Immature natural killer cell (primary cell): ENCODE results near the gene CFAP58. TPM values are rescaled to one million over a fixed set of nuclear protein-coding genes. Genes with fewer than 3 reads are reported as not detected.

ENCODE experiments used
- DNase-seq, 3 donors: peaks; one replicate each; pipeline ENCODE4 v3.0.0; 2022; ENCODE audit warnings: mixed read lengths in 1 of 3
- H3K27ac Mint-ChIP-seq, 6 donors: one replicate each; pipeline ENCODE4 v1.8.0; 2020; ENCODE audit warnings: mixed read lengths in 6 of 6, mild to moderate bottlenecking in 5 of 6, inconsistent platforms in 4 of 6, moderate library complexity in 3 of 6
- H3K27me3 Mint-ChIP-seq, 3 donors: one replicate each; pipeline ENCODE4 v1.8.0; 2020 to 2021; ENCODE audit warnings: low read depth in 3 of 3, mild to moderate bottlenecking in 3 of 3, mixed read lengths in 3 of 3, moderate library complexity in 3 of 3, inconsistent platforms in 1 of 3
- H3K36me3 Mint-ChIP-seq, 3 donors: one replicate each; pipeline ENCODE4 v1.8.0; 2020; ENCODE audit warnings: mixed read lengths in 3 of 3, inconsistent platforms in 2 of 3, mild to moderate bottlenecking in 2 of 3
- H3K4me1 Mint-ChIP-seq, 2 donors: one replicate each; pipeline ENCODE4 v1.8.0; 2020; ENCODE audit warnings: inconsistent platforms in 2 of 2, mild to moderate bottlenecking in 2 of 2, mixed read lengths in 2 of 2, moderate library complexity in 1 of 2
- H3K4me3 Mint-ChIP-seq, 5 donors: one replicate each; pipeline ENCODE4 v1.8.0; 2020; ENCODE audit warnings: mild to moderate bottlenecking in 5 of 5, mixed read lengths in 5 of 5, inconsistent platforms in 3 of 5, moderate library complexity in 3 of 5
- H3K9me3 Mint-ChIP-seq, 6 donors: one replicate each; pipeline ENCODE4 v1.8.0; 2020; ENCODE audit warnings: mild to moderate bottlenecking in 6 of 6, mixed read lengths in 6 of 6, inconsistent platforms in 4 of 6, moderate library complexity in 3 of 6
- polyA plus RNA-seq, 3 donors: library from polyadenylated mRNA; unstranded; fragments of 300-500 nt; fragmentation: Illumina TruSeq; gene quantifications; one replicate each; pipeline ENCODE4 v1.2.3, GENCODE V29; 2021

CFAP58 gene
- polyA plus RNA-seq, 3 donors from 2014 or later: not detected

- H3K9me3 Mint-ChIP-seq: no peaks in the 10 kb centered on the region
Measured at GRCh38 chr10:104380336-104380735, 26.7 kb downstream of the CFAP58 start.

GRCh38 chr10:104387130-104387888 is 33.7 kb downstream of the CFAP58 start:
- H3K4me1 Mint-ChIP-seq: peaks cover 25 to 68% of the 10 kb centered on the region in 2 donors
- H3K27ac Mint-ChIP-seq: peak overlapping the region in 5 of 6 donors; percentile 12 to 60 (median 21)
- H3K27me3 Mint-ChIP-seq: peaks cover 0 to 2% (median 0%) of the 10 kb centered on the region in 3 donors
- no peaks in the 10 kb centered on the region for H3K9me3 Mint-ChIP-seq
- H3K36me3 Mint-ChIP-seq: no peaks in the 10 kb centered on the region
- no peak for DNase-seq
- H3K4me3 Mint-ChIP-seq: peak overlapping the region; percentile 47 to 77 (median 56)

More at GRCh38 chr10:104380336-104380735, 26.7 kb downstream of the CFAP58 start:
- Mint-ChIP-seq H3K27ac (no peak overlapping the region), H3K4me1 (peaks cover 0 to 11% of the 10 kb centered on the region in 2 donors), H3K36me3 (no peaks in the 10 kb centered on the region), H3K27me3 (peaks cover 0 to 11% (median 6%) of the 10 kb centered on the region in 3 donors), H3K4me3 (no peak overlapping the region)
- no peak for DNase-seq

- DNase-seq: no peak
- H3K9me3 Mint-ChIP-seq: no peaks in the 10 kb centered on the region
- peaks cover 35 to 78% of the 10 kb centered on the region in 2 donors for H3K4me1 Mint-ChIP-seq
- H3K27ac Mint-ChIP-seq: peak overlapping the region in 2 of 6 donors; percentile 12 to 22
- peak overlapping the region in 3 of 5 donors; percentile 10 to 22 (median 12) for H3K4me3 Mint-ChIP-seq
- H3K27me3 Mint-ChIP-seq: peaks cover 2 to 4% (median 2%) of the 10 kb centered on the region in 3 donors
- H3K36me3 Mint-ChIP-seq: no peaks in the 10 kb centered on the region
Measured at GRCh38 chr10:104388830-104389229, 35.2 kb downstream of the CFAP58 start.

GRCh38 chr10:104391150-104391968 is 37.7 kb downstream of the CFAP58 start:
- Mint-ChIP-seq H3K4me3 (peak overlapping the region in 2 of 5 donors; percentile 8 to 40), H3K4me1 (peaks cover 42 to 88% of the 10 kb centered on the region in 2 donors), H3K9me3 (peaks cover 0 to 1% (median 0%) of the 10 kb centered on the region in 6 donors), H3K27ac (peak overlapping the region in 3 of 6 donors; percentile 1 to 47 (median 40)), H3K36me3 (no peaks in the 10 kb centered on the region), H3K27me3 (peaks cover 2 to 4% (median 4%) of the 10 kb centered on the region in 3 donors)
- no peak for DNase-seq

- H3K27ac Mint-ChIP-seq: peak overlapping the region in 2 of 6 donors; percentile 1 to 47
- peaks cover 0 to 1% (median 0%) of the 10 kb centered on the region in 6 donors for H3K9me3 Mint-ChIP-seq
- H3K4me3 Mint-ChIP-seq: peak overlapping the region in 2 of 5 donors; percentile 8 to 40
- H3K36me3 Mint-ChIP-seq: no peaks in the 10 kb centered on the region
- no peak for DNase-seq
- H3K27me3 Mint-ChIP-seq: peaks cover 2 to 4% (median 4%) of the 10 kb centered on the region in 3 donors
- H3K4me1 Mint-ChIP-seq: peaks cover 48 to 88% of the 10 kb centered on the region in 2 donors
Measured at GRCh38 chr10:104391969-104392296, 38.3 kb downstream of the CFAP58 start.

- Mint-ChIP-seq H3K27ac (peak overlapping the region in 2 of 6 donors; percentile 7 to 20), H3K9me3 (peaks cover 0 to 1% (median 0%) of the 10 kb centered on the region in 6 donors), H3K27me3 (peaks cover 4 to 6% (median 6%) of the 10 kb centered on the region in 3 donors), H3K4me1 (peaks cover 46 to 88% of the 10 kb centered on the region in 2 donors), H3K4me3 (peak overlapping the region in 3 of 5 donors; percentile 6 to 19 (median 12)), H3K36me3 (no peaks in the 10 kb centered on the region)
- DNase-seq: no peak
Measured at GRCh38 chr10:104393387-104393786, 39.8 kb downstream of the CFAP58 start.

GRCh38 chr10:104396581-104396980 is 42.9 kb downstream of the CFAP58 start:
- peak; percentile 10 to 47 (median 42) for DNase-seq
- H3K9me3 Mint-ChIP-seq: peaks cover 0 to 1% (median 0%) of the 10 kb centered on the region in 6 donors
- H3K27me3 Mint-ChIP-seq: peaks cover 6 to 12% (median 11%) of the 10 kb centered on the region in 3 donors
- peaks cover 37 to 71% of the 10 kb centered on the region in 2 donors for H3K4me1 Mint-ChIP-seq
- peak overlapping the region in 4 of 5 donors; percentile 42 to 62 (median 62) for H3K4me3 Mint-ChIP-seq
- peak overlapping the region in 3 of 6 donors; percentile 64 to 70 (median 66) for H3K27ac Mint-ChIP-seq
- no peaks in the 10 kb centered on the region for H3K36me3 Mint-ChIP-seq

- Mint-ChIP-seq H3K4me3 (no peak overlapping the region), H3K9me3 (no peaks in the 10 kb centered on the region), H3K36me3 (no peaks in the 10 kb centered on the region), H3K27ac (no peak overlapping the region), H3K27me3 (peaks cover 2 to 12% (median 10%) of the 10 kb centered on the region in 3 donors), H3K4me1 (peaks cover 3 to 15% of the 10 kb centered on the region in 2 donors)
- no peak for DNase-seq
Measured at GRCh38 chr10:104403636-104404035, 50.0 kb downstream of the CFAP58 start.

- peaks cover 3 to 8% of the 10 kb centered on the region in 2 donors for H3K4me1 Mint-ChIP-seq
- DNase-seq: peak in 2 of 3 donors; percentile 19 to 24
- H3K9me3 Mint-ChIP-seq: no peaks in the 10 kb centered on the region
- no peak overlapping the region for H3K4me3 Mint-ChIP-seq
- no peaks in the 10 kb centered on the region for H3K36me3 Mint-ChIP-seq
- H3K27me3 Mint-ChIP-seq: peaks cover 0 to 14% (median 6%) of the 10 kb centered on the region in 3 donors
- H3K27ac Mint-ChIP-seq: no peak overlapping the region
Measured at GRCh38 chr10:104406715-104407650, 53.4 kb downstream of the CFAP58 start.

- no peak overlapping the region for H3K4me3 Mint-ChIP-seq
- peaks cover 2 to 14% (median 3%) of the 10 kb centered on the region in 3 donors for H3K27me3 Mint-ChIP-seq
- H3K4me1 Mint-ChIP-seq: peaks cover 7 to 19% of the 10 kb centered on the region in 2 donors
- H3K27ac Mint-ChIP-seq: no peak overlapping the region
- no peaks in the 10 kb centered on the region for H3K9me3 Mint-ChIP-seq
- no peak for DNase-seq
- no peaks in the 10 kb centered on the region for H3K36me3 Mint-ChIP-seq
Measured at GRCh38 chr10:104413528-104413927, 59.9 kb downstream of the CFAP58 start.

- Mint-ChIP-seq H3K4me3 (no peak overlapping the region), H3K27me3 (peaks cover 2 to 12% (median 3%) of the 10 kb centered on the region in 3 donors), H3K36me3 (no peaks in the 10 kb centered on the region), H3K9me3 (no peaks in the 10 kb centered on the region), H3K4me1 (peaks cover 7 to 23% of the 10 kb centered on the region in 2 donors), H3K27ac (no peak overlapping the region)
- no peak for DNase-seq
Measured at GRCh38 chr10:104415526-104416165, 62.0 kb downstream of the CFAP58 start.

GRCh38 chr10:104416851-104417250 is 63.2 kb downstream of the CFAP58 start:
- Mint-ChIP-seq H3K9me3 (no peaks in the 10 kb centered on the region), H3K36me3 (no peaks in the 10 kb centered on the region), H3K27ac (peak overlapping the region in 1 of 6 donors; percentile 7), H3K27me3 (peaks cover 0 to 6% (median 2%) of the 10 kb centered on the region in 3 donors), H3K4me3 (no peak overlapping the region), H3K4me1 (peaks cover 7 to 23% of the 10 kb centered on the region in 2 donors)
- no peak for DNase-seq
